CD4-positive, alpha-beta T cell treated with Interleukin-2 at 100 ng/mL for 4 hours (primary cell): ENCODE results near the gene PANX2.
"Not testable (repeated sequence)": the region's sequence is repeated elsewhere in the genome, so short reads cannot be mapped to it uniquely, and the experiment has no call there.

Experiments
- DNase-seq: peaks from one replicate; pipeline ENCODE4 v3.0.0-alpha.2; 2020; ENCODE audit warnings: low spot score

The PANX2 gene

GRCh38 chr22:50199829-50200460 is 29.4 kb downstream of the PANX2 start:
- no peak for DNase-seq

- DNase-seq: peak; percentile 91
Measured at GRCh38 chr22:50200461-50201190, 30.1 kb downstream of the PANX2 start, which contains the start of gene SELENOO. Gene SELENOO, plus strand, starts transcription at chr22:50201011. Its CDS starts 26 bp downstream, at chr22:50201037.

- DNase-seq: no peak
Measured at GRCh38 chr22:50201191-50202129, 30.9 kb downstream of the PANX2 start.

GRCh38 chr22:50202130-50202666 is 31.7 kb downstream of the PANX2 start:
- DNase-seq: no peak

- no peak for DNase-seq
Measured at GRCh38 chr22:50203288-50203687, 32.8 kb downstream of the PANX2 start.

GRCh38 chr22:50204571-50204970 is 34.0 kb downstream of the PANX2 start:
- DNase-seq: no peak

- DNase-seq: not testable (repeated sequence)
Measured at GRCh38 chr22:50204998-50205397, 34.5 kb downstream of the PANX2 start.

- DNase-seq: no peak
Measured at GRCh38 chr22:50205781-50206569, 35.4 kb downstream of the PANX2 start.

- no peak for DNase-seq
Measured at GRCh38 chr22:50206599-50206998, 36.1 kb downstream of the PANX2 start.

- DNase-seq: no peak
Measured at GRCh38 chr22:50207383-50208140, 37.0 kb downstream of the PANX2 start.

GRCh38 chr22:50208430-50208938 is 38.0 kb downstream of the PANX2 start:
- DNase-seq: no peak

GRCh38 chr22:50208939-50209892 is 38.7 kb downstream of the PANX2 start:
- DNase-seq: no peak

GRCh38 chr22:50209893-50210292 is 39.4 kb downstream of the PANX2 start:
- peak; percentile 74 for DNase-seq

GRCh38 chr22:50210378-50211139 is 40.0 kb downstream of the PANX2 start:
- DNase-seq: no peak

GRCh38 chr22:50211147-50211546 is 40.6 kb downstream of the PANX2 start:
- no peak for DNase-seq

GRCh38 chr22:50213263-50213662 is 42.7 kb downstream of the PANX2 start:
- DNase-seq: no peak

- no peak for DNase-seq
Measured at GRCh38 chr22:50215297-50216054, 44.9 kb downstream of the PANX2 start.
